ENCODE results near the gene KAT6B. TPM values are rescaled to one million over a fixed set of nuclear protein-coding genes. Genes with fewer than 3 reads are reported as not detected.

KAT6B gene
- total and polyA plus RNA-seq, 2 donors (not counting 1 experiment from before 2014, with no cell fraction given): 8.6 to 111 TPM

GRCh38 chr10:75080554-75080953 is 254.2 kb downstream of the KAT6B start:
- Mint-ChIP-seq H3K9me3 (ENCODE audit: insufficient read depth) (peaks cover 3% of the 10 kb centered on the region), H3K27me3 (no peaks in the 10 kb centered on the region), H3K4me1 (no peaks in the 10 kb centered on the region), H3K4me3 (no peak overlapping the region), H3K27ac (no peak overlapping the region)
- Histone ChIP-seq H3K9me3 (ENCODE audit: control extremely low read depth in 1 of 3, control insufficient read depth in 2 of 3, insufficient read depth in 1 of 3, low read length in 2 of 3) (peaks cover 0 to 14% (median 6%) of the 10 kb centered on the region in 3 donors), H3K9ac (ENCODE audit: low read length) (no peak overlapping the region), H3K36me3 (replicated peaks in 1 of 2; ENCODE audit: control extremely low read depth in 1 of 2, control insufficient read depth in 1 of 2, extremely low read depth in 1 of 2, insufficient read depth in 2 of 2, low read length in 1 of 2) (no peaks in the 10 kb centered on the region), H4K20me1 (ENCODE audit: control insufficient read depth, insufficient read depth, low read length, poor library complexity, severe bottlenecking) (no peaks in the 10 kb centered on the region), H3K79me2 (ENCODE audit: control insufficient read depth, insufficient read depth, low read length) (no peaks in the 10 kb centered on the region), H3K4me3 (ENCODE audit: control extremely low read depth in 1 of 5, extremely low read depth in 1 of 5, insufficient read depth in 1 of 5, low read depth in 2 of 5, low read length in 4 of 5) (no peak overlapping the region), H3K4me2 (replicated peaks; ENCODE audit: low read depth, low read length, poor library complexity, severe bottlenecking) (no peak overlapping the region), H3K4me1 (ENCODE audit: control insufficient read depth in 2 of 2, insufficient read depth in 2 of 2, low read length in 2 of 2) (no peaks in the 10 kb centered on the region), H3K27me3 (replicated peaks in 1 of 4; ENCODE audit: control extremely low read depth in 1 of 4, control insufficient read depth in 3 of 4, insufficient read depth in 4 of 4, low read length in 3 of 4) (no peaks in the 10 kb centered on the region), H3K27ac (ENCODE audit: low read length in 2 of 2) (no peak overlapping the region), H2AFZ (ENCODE audit: insufficient read depth, low read depth, low read length, poor library complexity, severe bottlenecking) (no peak overlapping the region)
- ChIA-PET CTCF (no interaction called here), POLR2A (no interaction called here)
- ATAC-seq (ENCODE audit: low read depth): no peak
- intact Hi-C loops (cut with micrococcal nuclease): no loop called here
- 98% methylated on average over 4 of the region's 4 CpGs for WGBS (ENCODE audit: insufficient coverage)
- TF ChIP-seq EZH2 (IDR thresholded peaks at IDR 0.05; ENCODE audit: borderline replicate concordance, insufficient read depth, low read depth, low read length, poor library complexity, severe bottlenecking) (no peak), CTCF (IDR thresholded peaks at IDR 0.05) (no peak)
- no peak for DNase-seq

- Histone ChIP-seq H4K20me1 (ENCODE audit: control insufficient read depth, insufficient read depth, low read length, poor library complexity, severe bottlenecking) (no peaks in the 10 kb centered on the region), H3K27ac (ENCODE audit: low read length in 2 of 2) (no peak overlapping the region), H3K79me2 (ENCODE audit: control insufficient read depth, insufficient read depth, low read length) (no peaks in the 10 kb centered on the region), H3K9me3 (ENCODE audit: control extremely low read depth in 1 of 3, control insufficient read depth in 2 of 3, insufficient read depth in 1 of 3, low read length in 2 of 3) (peaks cover 0 to 14% (median 6%) of the 10 kb centered on the region in 3 donors), H3K9ac (ENCODE audit: low read length) (no peak overlapping the region), H3K4me3 (ENCODE audit: control extremely low read depth in 1 of 5, extremely low read depth in 1 of 5, insufficient read depth in 1 of 5, low read depth in 2 of 5, low read length in 4 of 5) (no peak overlapping the region), H3K4me2 (replicated peaks; ENCODE audit: low read depth, low read length, poor library complexity, severe bottlenecking) (no peak overlapping the region), H3K36me3 (replicated peaks in 1 of 2; ENCODE audit: control extremely low read depth in 1 of 2, control insufficient read depth in 1 of 2, extremely low read depth in 1 of 2, insufficient read depth in 2 of 2, low read length in 1 of 2) (no peaks in the 10 kb centered on the region), H3K4me1 (ENCODE audit: control insufficient read depth in 2 of 2, insufficient read depth in 2 of 2, low read length in 2 of 2) (no peaks in the 10 kb centered on the region), H3K27me3 (replicated peaks in 1 of 4; ENCODE audit: control extremely low read depth in 1 of 4, control insufficient read depth in 3 of 4, insufficient read depth in 4 of 4, low read length in 3 of 4) (no peaks in the 10 kb centered on the region), H2AFZ (ENCODE audit: insufficient read depth, low read depth, low read length, poor library complexity, severe bottlenecking) (no peak overlapping the region)
- Mint-ChIP-seq H3K4me3 (no peak overlapping the region), H3K27me3 (no peaks in the 10 kb centered on the region), H3K4me1 (no peaks in the 10 kb centered on the region), H3K27ac (no peak overlapping the region), H3K9me3 (ENCODE audit: insufficient read depth) (peaks cover 3% of the 10 kb centered on the region)
- ChIA-PET CTCF (no interaction called here), POLR2A (no interaction called here)
- intact Hi-C loops (cut with micrococcal nuclease): no loop called here
- DNase-seq: no peak
- no peak for TF ChIP-seq CTCF (IDR thresholded peaks at IDR 0.05)
- no peak for TF ChIP-seq EZH2 (IDR thresholded peaks at IDR 0.05; ENCODE audit: borderline replicate concordance, insufficient read depth, low read depth, low read length, poor library complexity, severe bottlenecking)
- 87% methylated on average over 3 of the region's 5 CpGs for WGBS (ENCODE audit: insufficient coverage)
- ATAC-seq (ENCODE audit: low read depth): no peak
These were observed 255.0 kb downstream of the KAT6B start for GRCh38 chr10:75081379-75081778.
